ENCODE measurements around the gene CDK6. TPM values are rescaled to one million over a fixed set of nuclear protein-coding genes. Genes with fewer than 3 reads are reported as not detected.

CDK6 gene
- total RNA-seq, 1 donor from 2014 or later, result 254 TPM

- peaks cover 5% of the 10 kb centered on the region for H3K9me3 Mint-ChIP-seq
- H3K27me3 Mint-ChIP-seq (ENCODE audit: low read depth), result no peaks in the 10 kb centered on the region
- no peak for DNase-seq (ENCODE audit: low spot score)
- intact Hi-C loops (cut with micrococcal nuclease), result no loop called here
- H3K4me3 Mint-ChIP-seq (ENCODE audit: low read depth), result no peak overlapping the region
- H3K36me3 Mint-ChIP-seq (ENCODE audit: low read depth), result peaks cover 64% of the 10 kb centered on the region
- peaks cover 30% of the 10 kb centered on the region for H3K4me1 Mint-ChIP-seq (ENCODE audit: low read depth)
- no peak overlapping the region for H3K27ac Mint-ChIP-seq
These were observed 139.0 kb downstream of the CDK6 start for GRCh38 chr7:92697414-92697813.

GRCh38 chr7:92697012-92697411 is 139.4 kb downstream of the CDK6 start:
- H3K27ac Mint-ChIP-seq, result no peak overlapping the region
- no peak for DNase-seq (ENCODE audit: low spot score)
- H3K9me3 Mint-ChIP-seq, result peaks cover 5% of the 10 kb centered on the region
- no peaks in the 10 kb centered on the region for H3K27me3 Mint-ChIP-seq (ENCODE audit: low read depth)
- no peak overlapping the region for H3K4me3 Mint-ChIP-seq (ENCODE audit: low read depth)
- peaks cover 67% of the 10 kb centered on the region for H3K36me3 Mint-ChIP-seq (ENCODE audit: low read depth)
- peaks cover 30% of the 10 kb centered on the region for H3K4me1 Mint-ChIP-seq (ENCODE audit: low read depth)
- intact Hi-C loops (cut with micrococcal nuclease), result no loop called here

- no peak for DNase-seq (ENCODE audit: low spot score)
- Mint-ChIP-seq H3K9me3 (peaks cover 5% of the 10 kb centered on the region), H3K27me3 (ENCODE audit: low read depth) (no peaks in the 10 kb centered on the region), H3K27ac (no peak overlapping the region), H3K4me1 (ENCODE audit: low read depth) (peaks cover 31% of the 10 kb centered on the region), H3K4me3 (ENCODE audit: low read depth) (no peak overlapping the region), H3K36me3 (ENCODE audit: low read depth) (peaks cover 69% of the 10 kb centered on the region)
- intact Hi-C loops (cut with micrococcal nuclease), result no loop called here
These were observed 139.8 kb downstream of the CDK6 start for GRCh38 chr7:92696584-92696983.

- peak overlapping the region; percentile 47 for H3K27ac Mint-ChIP-seq
- DNase-seq (ENCODE audit: low spot score), result no peak
These were observed 140.8 kb downstream of the CDK6 start for GRCh38 chr7:92695308-92696261.

GRCh38 chr7:92694211-92694610 is 142.2 kb downstream of the CDK6 start:
- H3K4me3 Mint-ChIP-seq (ENCODE audit: low read depth), result no peak overlapping the region
- intact Hi-C loops (cut with micrococcal nuclease), result no loop called here
- no peaks in the 10 kb centered on the region for H3K27me3 Mint-ChIP-seq (ENCODE audit: low read depth)
- peaks cover 39% of the 10 kb centered on the region for H3K4me1 Mint-ChIP-seq (ENCODE audit: low read depth)
- peaks cover 78% of the 10 kb centered on the region for H3K36me3 Mint-ChIP-seq (ENCODE audit: low read depth)
- no peak overlapping the region for H3K27ac Mint-ChIP-seq
- DNase-seq (ENCODE audit: low spot score), result no peak
- H3K9me3 Mint-ChIP-seq, result peaks cover 18% of the 10 kb centered on the region

More at GRCh38 chr7:92695308-92696261, 140.8 kb downstream of the CDK6 start:
- H3K9me3 Mint-ChIP-seq, result peaks cover 5% of the 10 kb centered on the region
- intact Hi-C loops (cut with micrococcal nuclease), result no loop called here
- peaks cover 72% of the 10 kb centered on the region for H3K36me3 Mint-ChIP-seq (ENCODE audit: low read depth)
- H3K4me1 Mint-ChIP-seq (ENCODE audit: low read depth), result peaks cover 33% of the 10 kb centered on the region
- H3K4me3 Mint-ChIP-seq (ENCODE audit: low read depth), result peak overlapping the region; percentile 60
- no peaks in the 10 kb centered on the region for H3K27me3 Mint-ChIP-seq (ENCODE audit: low read depth)

- no peak for DNase-seq (ENCODE audit: low spot score)
- intact Hi-C loops (cut with micrococcal nuclease), result no loop called here
- H3K4me1 Mint-ChIP-seq (ENCODE audit: low read depth), result peaks cover 46% of the 10 kb centered on the region
- H3K27ac Mint-ChIP-seq, result no peak overlapping the region
- H3K9me3 Mint-ChIP-seq, result peaks cover 25% of the 10 kb centered on the region
- peaks cover 85% of the 10 kb centered on the region for H3K36me3 Mint-ChIP-seq (ENCODE audit: low read depth)
- H3K27me3 Mint-ChIP-seq (ENCODE audit: low read depth), result no peaks in the 10 kb centered on the region
- H3K4me3 Mint-ChIP-seq (ENCODE audit: low read depth), result no peak overlapping the region
These were observed 142.9 kb downstream of the CDK6 start for GRCh38 chr7:92693519-92693918.

- intact Hi-C loops (cut with micrococcal nuclease), result loop anchor here (1.0 to 2.0 kb wide), 3 partner anchors 17 to 363 kb away; no protein-coding TSS in a partner anchor
- H3K36me3 Mint-ChIP-seq (ENCODE audit: low read depth), result peaks cover 92% of the 10 kb centered on the region
- no peak for DNase-seq (ENCODE audit: low spot score)
- H3K4me3 Mint-ChIP-seq (ENCODE audit: low read depth), result no peak overlapping the region
- no peaks in the 10 kb centered on the region for H3K27me3 Mint-ChIP-seq (ENCODE audit: low read depth)
- H3K4me1 Mint-ChIP-seq (ENCODE audit: low read depth), result peaks cover 56% of the 10 kb centered on the region
- H3K9me3 Mint-ChIP-seq, result peaks cover 38% of the 10 kb centered on the region
- peak overlapping the region; percentile 64 for H3K27ac Mint-ChIP-seq
These were observed 144.8 kb downstream of the CDK6 start for GRCh38 chr7:92691578-92691977.

GRCh38 chr7:92685136-92686042 is 151.0 kb downstream of the CDK6 start:
- Mint-ChIP-seq H3K4me3 (ENCODE audit: low read depth) (no peak overlapping the region), H3K4me1 (ENCODE audit: low read depth) (peaks cover 88% of the 10 kb centered on the region), H3K36me3 (ENCODE audit: low read depth) (peaks cover 85% of the 10 kb centered on the region), H3K27ac (peak overlapping the region; percentile 93), H3K27me3 (ENCODE audit: low read depth) (no peaks in the 10 kb centered on the region), H3K9me3 (peaks cover 32% of the 10 kb centered on the region)
- peak; percentile 73 for DNase-seq (ENCODE audit: low spot score)
- intact Hi-C loops (cut with micrococcal nuclease), result loop anchor here (1.0 to 2.0 kb wide), 4 partner anchors 21 to 147 kb away; no protein-coding TSS in a partner anchor

- Mint-ChIP-seq H3K4me3 (ENCODE audit: low read depth) (peak overlapping the region; percentile 32), H3K27ac (peak overlapping the region; percentile 93), H3K4me1 (ENCODE audit: low read depth) (peaks cover 81% of the 10 kb centered on the region), H3K27me3 (ENCODE audit: low read depth) (no peaks in the 10 kb centered on the region), H3K9me3 (peaks cover 21% of the 10 kb centered on the region), H3K36me3 (ENCODE audit: low read depth) (peaks cover 78% of the 10 kb centered on the region)
- intact Hi-C loops (cut with micrococcal nuclease), result loop anchor here (2.0 to 5.0 kb wide), 3 partner anchors 23 to 218 kb away; no protein-coding TSS in a partner anchor
- DNase-seq (ENCODE audit: low spot score), result no peak
These were observed 152.1 kb downstream of the CDK6 start for GRCh38 chr7:92684274-92684673.

GRCh38 chr7:92682903-92683539 is 153.4 kb downstream of the CDK6 start:
- no peaks in the 10 kb centered on the region for H3K27me3 Mint-ChIP-seq (ENCODE audit: low read depth)
- no peak for DNase-seq (ENCODE audit: low spot score)
- H3K9me3 Mint-ChIP-seq, result peaks cover 9% of the 10 kb centered on the region
- peaks cover 84% of the 10 kb centered on the region for H3K4me1 Mint-ChIP-seq (ENCODE audit: low read depth)
- H3K27ac Mint-ChIP-seq, result peak overlapping the region; percentile 93
- H3K36me3 Mint-ChIP-seq (ENCODE audit: low read depth), result peaks cover 79% of the 10 kb centered on the region
- peak overlapping the region; percentile 60 for H3K4me3 Mint-ChIP-seq (ENCODE audit: low read depth)
- intact Hi-C loops (cut with micrococcal nuclease), result loop anchor here (1.0 to 5.0 kb wide), 6 partner anchors 19 to 219 kb away; no protein-coding TSS in a partner anchor

- H3K27me3 Mint-ChIP-seq (ENCODE audit: low read depth), result no peaks in the 10 kb centered on the region
- peaks cover 3% of the 10 kb centered on the region for H3K9me3 Mint-ChIP-seq
- peaks cover 80% of the 10 kb centered on the region for H3K4me1 Mint-ChIP-seq (ENCODE audit: low read depth)
- H3K27ac Mint-ChIP-seq, result peak overlapping the region; percentile 76
- no peak for DNase-seq (ENCODE audit: low spot score)
- peak overlapping the region; percentile 4 for H3K4me3 Mint-ChIP-seq (ENCODE audit: low read depth)
- H3K36me3 Mint-ChIP-seq (ENCODE audit: low read depth), result peaks cover 72% of the 10 kb centered on the region
- intact Hi-C loops (cut with micrococcal nuclease), result loop anchor here (5.0 kb wide), 2 partner anchors 35 to 220 kb away; no protein-coding TSS in a partner anchor
These were observed 154.0 kb downstream of the CDK6 start for GRCh38 chr7:92682330-92682729.

GRCh38 chr7:92681633-92682032 is 154.7 kb downstream of the CDK6 start:
- intact Hi-C loops (cut with micrococcal nuclease), result loop anchor here (5.0 kb wide), 2 partner anchors 34 to 221 kb away; no protein-coding TSS in a partner anchor
- peaks cover 73% of the 10 kb centered on the region for H3K4me1 Mint-ChIP-seq (ENCODE audit: low read depth)
- no peak overlapping the region for H3K4me3 Mint-ChIP-seq (ENCODE audit: low read depth)
- peaks cover 71% of the 10 kb centered on the region for H3K36me3 Mint-ChIP-seq (ENCODE audit: low read depth)
- H3K27me3 Mint-ChIP-seq (ENCODE audit: low read depth), result no peaks in the 10 kb centered on the region
- DNase-seq (ENCODE audit: low spot score), result no peak
- H3K9me3 Mint-ChIP-seq, result no peaks in the 10 kb centered on the region
- H3K27ac Mint-ChIP-seq, result peak overlapping the region; percentile 76
